ENCODE results near the gene ADARB1.

Gene ADARB1

GRCh38 chr21:45034556-45035476 lies 39.6 kb upstream of the ADARB1 start:
- no peak for TF ChIP-seq CTCF (IDR thresholded peaks at IDR 0.05; ENCODE audit: insufficient read depth, low read length, poor library complexity, severe bottlenecking)
- TF ChIP-seq EZH2phosphoT487 (conservative IDR thresholded peaks at IDR 0.05; ENCODE audit: low read length), result no peak

GRCh38 chr21:45035477-45035848 lies 38.9 kb upstream of the ADARB1 start:
- Histone ChIP-seq H3K79me2 (ENCODE audit: insufficient read depth, low read length) (no peaks in the 10 kb centered on the region), H4K20me1 (ENCODE audit: low read depth, low read length) (no peaks in the 10 kb centered on the region), H3K27ac (ENCODE audit: low read depth, low read length) (no peak overlapping the region), H3K4me2 (ENCODE audit: low read depth, low read length, poor library complexity, severe bottlenecking) (no peak overlapping the region), H3F3A (ENCODE audit: insufficient read depth) (no peaks in the 10 kb centered on the region), H3K27me3 (ENCODE audit: low read length) (no peaks in the 10 kb centered on the region), H3K4me3 (ENCODE audit: insufficient read depth, low read length, poor library complexity, severe bottlenecking) (no peak overlapping the region), H3K9me3 (ENCODE audit: insufficient read depth, low read length) (peaks cover 15% of the 10 kb centered on the region; the same call in 1 of the 2 replicates), H3K9ac (ENCODE audit: low read length) (no peak overlapping the region), H3K36me3 (ENCODE audit: low read length) (no peaks in the 10 kb centered on the region), H2AFZ (ENCODE audit: low read depth, low read length, severe bottlenecking) (no peak overlapping the region), H3K9me2 (replicated peaks; ENCODE audit: insufficient read depth, low read length) (no peaks in the 10 kb centered on the region)
- TF ChIP-seq EZH2phosphoT487 (conservative IDR thresholded peaks at IDR 0.05; ENCODE audit: low read length), result no peak
- TF ChIP-seq CTCF (IDR thresholded peaks at IDR 0.05; ENCODE audit: insufficient read depth, low read length, poor library complexity, severe bottlenecking), result no peak

More at GRCh38 chr21:45034556-45035476, 39.6 kb upstream of the ADARB1 start:
- H3K79me2 ChIP-seq (ENCODE audit: insufficient read depth, low read length), result no peaks in the 10 kb centered on the region
- H3K9me2 ChIP-seq (replicated peaks; ENCODE audit: insufficient read depth, low read length), result no peaks in the 10 kb centered on the region
- no peak overlapping the region for H3K9ac ChIP-seq (ENCODE audit: low read length)
- no peak overlapping the region for H2AFZ ChIP-seq (ENCODE audit: low read depth, low read length, severe bottlenecking)
- no peaks in the 10 kb centered on the region for H3F3A ChIP-seq (ENCODE audit: insufficient read depth)
- H3K4me3 ChIP-seq (ENCODE audit: insufficient read depth, low read length, poor library complexity, severe bottlenecking), result no peak overlapping the region
- no peaks in the 10 kb centered on the region for H3K36me3 ChIP-seq (ENCODE audit: low read length)
- H4K20me1 ChIP-seq (ENCODE audit: low read depth, low read length), result no peaks in the 10 kb centered on the region
- no peaks in the 10 kb centered on the region for H3K27me3 ChIP-seq (ENCODE audit: low read length)
- H3K27ac ChIP-seq (ENCODE audit: low read depth, low read length), result no peak overlapping the region
- H3K4me2 ChIP-seq (ENCODE audit: low read depth, low read length, poor library complexity, severe bottlenecking), result no peak overlapping the region
- H3K9me3 ChIP-seq (ENCODE audit: insufficient read depth, low read length), result peaks cover 15% of the 10 kb centered on the region; the same call in 1 of the 2 replicates

GRCh38 chr21:45036630-45037029 lies 37.8 kb upstream of the ADARB1 start:
- H3K9ac ChIP-seq (ENCODE audit: low read length), result no peak overlapping the region

More at GRCh38 chr21:45036630-45037029, 37.8 kb upstream of the ADARB1 start:
- Histone ChIP-seq H3K9me2 (replicated peaks; ENCODE audit: insufficient read depth, low read length) (no peaks in the 10 kb centered on the region), H3F3A (ENCODE audit: insufficient read depth) (no peaks in the 10 kb centered on the region), H3K4me2 (ENCODE audit: low read depth, low read length, poor library complexity, severe bottlenecking) (no peak overlapping the region), H3K79me2 (ENCODE audit: insufficient read depth, low read length) (no peaks in the 10 kb centered on the region), H3K4me3 (ENCODE audit: insufficient read depth, low read length, poor library complexity, severe bottlenecking) (no peak overlapping the region), H3K9me3 (ENCODE audit: insufficient read depth, low read length) (peaks cover 15% of the 10 kb centered on the region; the same call in 1 of the 2 replicates), H3K27me3 (ENCODE audit: low read length) (no peaks in the 10 kb centered on the region), H2AFZ (ENCODE audit: low read depth, low read length, severe bottlenecking) (no peak overlapping the region), H3K27ac (ENCODE audit: low read depth, low read length) (no peak overlapping the region), H4K20me1 (ENCODE audit: low read depth, low read length) (no peaks in the 10 kb centered on the region), H3K36me3 (ENCODE audit: low read length) (no peaks in the 10 kb centered on the region)
- TF ChIP-seq EZH2phosphoT487 (conservative IDR thresholded peaks at IDR 0.05; ENCODE audit: low read length), result no peak
- no peak for TF ChIP-seq CTCF (IDR thresholded peaks at IDR 0.05; ENCODE audit: insufficient read depth, low read length, poor library complexity, severe bottlenecking)

Data from SU-DHL-6 (cell line).